Stimulated activated CD8-positive, alpha-beta memory T cell treated with anti-CD3 and anti-CD28 coated beads, Interleukin-15, amount 100 ng/mL, for 24 hours (primary cell): ENCODE results near the gene ARF4.

ENCODE experiments used
- DNase-seq: peaks from one replicate; pipeline ENCODE4 v3.0.0-alpha.2; 2020; ENCODE audit warnings: low read depth

Gene ARF4

DNA sequence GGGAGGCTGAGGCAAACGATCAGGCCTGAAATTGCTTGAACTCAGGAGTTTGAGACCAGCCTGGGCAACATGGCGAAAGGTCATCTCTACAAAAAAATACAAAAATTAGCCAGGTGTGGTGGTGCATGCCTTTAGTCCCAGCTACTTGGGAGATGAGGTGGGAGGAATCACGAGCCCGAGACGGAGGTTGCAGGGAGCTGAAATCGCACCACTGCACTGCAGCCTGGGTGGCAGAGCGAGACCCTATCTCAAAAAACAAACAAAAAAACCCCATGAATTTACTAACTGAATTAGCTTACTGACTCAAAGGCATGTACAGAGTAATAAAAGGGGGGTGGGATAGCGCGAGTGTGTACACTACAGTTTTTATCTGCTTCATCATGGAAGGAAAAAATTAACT is 19.3 kb downstream of the ARF4 start:
- DNase-seq: no peak

GRCh38 chr3:57575966-57576626 is 21.0 kb downstream of the ARF4 start:
- DNase-seq: no peak

- DNase-seq: no peak
Observed at GRCh38 chr3:57572096-57572495, 25.0 kb downstream of the ARF4 start.

DNA sequence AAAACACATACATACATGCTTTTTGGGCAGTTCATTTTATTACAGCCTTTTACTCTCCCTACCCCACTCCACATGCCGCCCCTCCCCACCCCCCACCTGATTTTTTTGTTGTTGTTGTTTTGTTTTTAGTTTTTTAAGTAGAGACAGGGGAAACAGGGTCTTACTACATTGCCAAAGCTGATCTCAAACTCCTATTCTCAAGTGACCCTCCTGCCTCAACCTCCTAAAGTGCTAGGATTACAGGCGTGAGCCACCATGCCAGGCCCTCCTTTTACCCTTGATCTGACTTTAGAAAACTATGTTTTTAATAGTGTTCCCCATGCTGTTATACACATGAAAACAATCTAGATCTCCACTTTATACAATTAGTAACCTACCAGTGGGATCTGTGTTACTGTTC is 26.3 kb downstream of the ARF4 start:
- no peak for DNase-seq

- no peak for DNase-seq
Observed at GRCh38 chr3:57569859-57570450, 27.2 kb downstream of the ARF4 start.

DNA sequence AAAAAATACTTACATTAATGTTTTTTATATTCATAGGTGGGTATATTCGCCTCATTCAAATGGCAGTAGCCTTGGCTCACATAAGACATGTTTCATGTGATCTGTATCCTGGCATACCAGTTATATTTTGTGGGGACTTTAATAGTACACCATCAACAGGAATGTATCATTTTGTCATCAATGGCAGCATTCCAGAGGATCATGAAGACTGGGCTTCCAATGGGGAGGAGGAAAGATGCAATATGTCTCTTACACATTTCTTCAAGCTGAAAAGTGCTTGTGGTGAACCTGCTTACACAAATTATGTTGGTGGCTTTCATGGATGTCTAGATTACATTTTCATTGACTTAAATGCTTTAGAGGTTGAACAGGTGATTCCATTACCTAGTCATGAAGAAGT is 37.6 kb downstream of the ARF4 start:
- DNase-seq: no peak

DNA sequence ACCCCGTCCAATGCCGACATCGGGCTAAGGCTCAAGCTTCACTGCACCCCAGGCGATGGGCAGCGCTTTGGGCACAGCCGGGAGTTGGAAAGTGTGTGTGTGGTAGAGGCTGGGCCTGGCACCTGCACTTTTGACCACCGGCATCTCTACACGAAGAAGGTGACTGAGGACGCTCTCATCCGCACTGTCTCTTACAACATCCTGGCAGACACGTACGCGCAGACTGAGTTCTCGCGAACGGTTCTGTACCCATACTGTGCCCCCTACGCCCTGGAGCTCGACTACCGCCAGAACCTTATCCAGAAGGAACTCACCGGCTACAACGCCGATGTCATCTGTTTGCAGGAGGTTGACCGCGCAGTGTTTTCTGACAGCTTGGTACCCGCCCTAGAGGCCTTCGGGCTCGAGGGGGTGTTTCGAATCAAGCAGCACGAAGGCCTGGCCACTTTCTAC is 40.0 kb downstream of the ARF4 start:
- DNase-seq: peak; percentile 5

DNA sequence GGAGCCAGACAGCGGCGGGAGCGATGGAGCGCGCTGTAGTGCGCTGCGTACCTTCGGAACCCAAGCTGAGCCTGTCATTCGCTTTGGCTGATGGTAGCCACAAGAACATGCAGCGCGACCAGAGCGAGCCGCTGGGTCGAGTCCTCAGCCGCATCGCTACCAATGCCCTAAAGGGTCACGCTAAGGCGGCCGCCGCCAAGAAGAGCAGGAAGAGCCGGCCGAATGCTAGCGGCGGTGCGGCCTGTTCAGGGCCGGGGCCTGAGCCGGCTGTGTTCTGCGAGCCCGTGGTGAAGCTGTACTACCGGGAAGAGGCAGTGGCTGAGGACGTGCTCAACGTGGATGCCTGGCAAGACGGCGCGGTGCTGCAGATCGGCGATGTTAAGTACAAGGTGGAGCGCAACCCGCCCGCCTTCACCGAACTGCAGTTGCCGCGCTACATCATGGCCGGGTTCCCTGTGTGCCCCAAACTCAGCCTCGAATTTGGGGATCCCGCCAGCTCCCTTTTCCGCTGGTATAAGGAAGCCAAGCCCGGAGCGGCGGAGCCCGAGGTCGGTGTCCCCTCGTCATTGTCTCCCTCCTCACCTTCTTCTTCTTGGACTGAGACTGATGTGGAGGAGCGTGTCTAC is 40.6 kb downstream of the ARF4 start:
- DNase-seq: peak; percentile 19

- DNase-seq: peak; percentile 55
Observed at GRCh38 chr3:57555738-57556458, 41.2 kb downstream of the ARF4 start, which contains the start of gene PDE12. TSS of gene PDE12 (plus strand) at chr3:57556274. CDS start at chr3:57556380, 106 bp downstream.

- no peak for DNase-seq
Observed at GRCh38 chr3:57555306-57555705, 41.8 kb downstream of the ARF4 start.

GRCh38 chr3:57546616-57547015 is 50.5 kb downstream of the ARF4 start:
- no peak for DNase-seq

DNA sequence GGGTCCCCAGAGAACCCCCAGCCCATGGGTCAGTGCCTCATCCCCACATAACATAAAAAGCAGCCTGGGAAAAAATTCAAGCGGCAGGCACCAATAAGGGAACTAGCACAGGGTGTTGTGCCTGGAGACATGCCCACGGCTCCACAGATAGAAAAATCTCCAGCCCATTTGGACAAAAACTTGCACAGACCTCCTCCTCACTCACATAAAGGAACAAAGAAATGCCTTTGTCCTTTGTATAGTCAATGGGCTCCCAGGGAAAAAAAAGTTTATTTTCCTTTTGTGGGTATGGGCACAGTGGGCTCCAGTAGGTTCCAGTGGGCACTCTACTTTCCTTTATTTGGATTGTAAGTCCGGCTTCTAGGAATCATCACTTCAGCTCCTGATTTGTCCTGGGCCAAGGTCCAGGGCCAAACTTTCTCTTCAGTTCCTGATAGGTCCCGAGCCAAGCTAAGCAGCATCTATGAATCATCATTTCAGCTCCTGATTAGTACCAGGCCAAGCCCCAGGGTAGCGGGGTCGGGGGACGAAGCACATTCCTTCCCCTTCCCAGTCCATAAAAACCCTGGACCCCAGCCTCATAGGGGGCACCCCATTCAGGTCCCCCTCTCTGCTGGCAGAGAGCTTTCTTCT is 51.4 kb downstream of the ARF4 start:
- no peak for DNase-seq

- DNase-seq: no peak
Observed at GRCh38 chr3:57544181-57545125, 52.7 kb downstream of the ARF4 start, which contains the start of gene DNAH12. TSS of gene DNAH12 (minus strand) at chr3:57544344. CDS start at chr3:57542870, 1,474 bp downstream.

DNA sequence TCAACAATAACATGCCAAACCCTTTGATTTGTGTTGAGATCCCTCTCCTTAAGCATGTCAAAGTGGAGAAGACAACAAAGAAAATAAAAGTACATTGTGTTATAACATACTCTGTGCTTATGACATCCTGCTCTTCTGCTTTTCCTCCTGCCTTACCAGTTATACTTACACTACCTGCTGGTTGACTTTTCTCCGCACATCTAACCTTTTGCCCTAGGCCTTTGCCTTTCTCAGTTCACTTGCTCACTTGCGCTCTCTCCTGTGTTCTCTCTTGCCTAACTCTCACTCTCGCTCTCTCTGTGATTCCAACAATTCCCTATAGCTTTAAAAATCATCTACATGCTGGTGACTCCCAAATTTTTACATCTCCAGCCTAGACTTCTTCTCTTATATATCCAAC is 58.7 kb downstream of the ARF4 start:
- DNase-seq: no peak

DNA sequence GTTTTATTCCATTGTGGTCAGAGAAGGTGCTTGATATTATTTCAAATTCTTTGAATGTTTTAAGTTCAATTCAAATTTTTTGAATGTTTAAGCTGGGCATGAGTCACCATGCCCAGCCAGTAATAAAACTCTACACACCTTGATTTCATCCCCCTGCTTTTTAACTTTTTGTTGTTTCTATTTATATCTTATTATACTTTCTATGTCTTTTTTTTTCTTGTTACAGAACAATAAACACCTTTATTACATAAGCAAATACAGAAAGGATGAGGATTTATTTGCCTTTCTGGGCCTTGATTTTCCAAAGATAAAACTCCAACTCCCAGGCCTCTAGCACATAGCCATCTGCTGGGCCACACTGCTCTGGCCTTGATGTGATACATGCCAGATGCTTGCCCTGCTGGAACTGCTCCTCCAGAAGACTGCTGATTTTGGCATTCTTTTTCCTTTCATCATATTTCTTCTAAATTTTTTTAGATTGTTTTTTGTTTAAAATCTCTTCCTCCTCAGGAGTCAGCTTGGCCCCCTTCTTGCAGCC is 67.0 kb downstream of the ARF4 start:
- DNase-seq: no peak
